H1 (cell line): ENCODE measurements around the gene GBF1. TPM values are rescaled to one million over a fixed set of nuclear protein-coding genes. Genes with fewer than 3 reads are reported as not detected.

ENCODE experiments used
- CHD1 ChIP-seq: IDR thresholded peaks from 2 replicates; pipeline ENCODE4 v1.6.1; 2012; ENCODE audit warnings: low read depth, low read length, improper control_type of control experiment
- CREB1 ChIP-seq: IDR thresholded peaks from 2 replicates; pipeline ENCODE4 v1.6.1; 2012; ENCODE audit warnings: inconsistent platforms
- FOSL1 ChIP-seq: IDR thresholded peaks from 2 replicates; pipeline ENCODE4 v1.6.1; 2011; ENCODE audit warnings: mild to moderate bottlenecking, low read depth, low read length, moderate library complexity; ENCODE audit not compliant: insufficient read depth
- KDM1A ChIP-seq: fragments of 200-600, 300-600 bp; sonication (generic); IDR thresholded peaks from 2 replicates; pipeline ENCODE4 v1.7.1; 2016; ENCODE audit warnings: mild to moderate bottlenecking, low read length, borderline replicate concordance
- MAFK ChIP-seq: IDR thresholded peaks from 2 replicates; pipeline ENCODE4 v1.6.1; 2012; ENCODE audit warnings: low read depth, mild to moderate bottlenecking, improper control_type of control experiment, low read length
- POLR2A ChIP-seq, 2 experiments: IDR thresholded peaks; 1 replicate in 1 of 2; 2 replicates in 1 of 2; pipeline ENCODE4 v1.6.1; 2011; ENCODE audit warnings: low read depth in 2 of 2, low read length in 2 of 2, mild to moderate bottlenecking in 2 of 2; ENCODE audit errors: control extremely low read depth in 1 of 2
- POLR2AphosphoS5 ChIP-seq: IDR thresholded peaks from 2 replicates; pipeline ENCODE4 v1.6.1; 2011; ENCODE audit warnings: low read depth, low read length
- SIRT6 ChIP-seq: IDR thresholded peaks from one replicate; pipeline ENCODE4 v1.7.1; 2012; ENCODE audit warnings: low read length, inconsistent platforms
- SP2 ChIP-seq: IDR thresholded peaks from 2 replicates; pipeline ENCODE4 v1.6.1; 2012; ENCODE audit warnings: mild to moderate bottlenecking, low read length, inconsistent platforms
- polyA plus RNA-seq, 7 experiments: library from polyadenylated mRNA; depleted of rRNA in 3 of 7; stranded (reverse) in 5 of 7; unstranded in 2 of 7; fragments of >200 nt in 5 of 7; fragments of 200-250 nt in 2 of 7; gene quantifications; 1 replicate in 5 of 7; 2 replicates in 1 of 7; 4 replicates in 1 of 7; pipeline versions ENCODE4 v1.2.1 to v1.2.3, GENCODE V29; 2011 to 2013; ENCODE audit warnings: missing spikeins in 2 of 7, mixed read lengths in 2 of 7
- total RNA-seq: library from RNA; stranded (reverse); fragmentation: NEBNext Ultra II Directional; extraction: Animal tissue kit (Norgen Biotek cat#: 25700); gene quantifications from 2 replicates; pipeline ENCODE4 v1.2.1, GENCODE V29; 2021
- TF ChIP-seq, protein P1 (sequence below): fragments of 300-600 bp; sonication (generic); IDR thresholded peaks from 2 replicates; pipeline ENCODE4 v1.7.1; 2012; ENCODE audit warnings: low read length, moderate library complexity, mild to moderate bottlenecking, inconsistent platforms; ENCODE audit not compliant: insufficient replicate concordance
- TF ChIP-seq, protein P2 (sequence below): IDR thresholded peaks from 2 replicates; pipeline ENCODE4 v1.6.1; 2012; ENCODE audit warnings: inconsistent platforms

The GBF1 gene
- total and polyA plus RNA-seq, 2 of the 8 experiments (the other 6 are each of a cell fraction or from before 2014, with no cell fraction given) = 11.0 to 25.5 TPM

DNA sequence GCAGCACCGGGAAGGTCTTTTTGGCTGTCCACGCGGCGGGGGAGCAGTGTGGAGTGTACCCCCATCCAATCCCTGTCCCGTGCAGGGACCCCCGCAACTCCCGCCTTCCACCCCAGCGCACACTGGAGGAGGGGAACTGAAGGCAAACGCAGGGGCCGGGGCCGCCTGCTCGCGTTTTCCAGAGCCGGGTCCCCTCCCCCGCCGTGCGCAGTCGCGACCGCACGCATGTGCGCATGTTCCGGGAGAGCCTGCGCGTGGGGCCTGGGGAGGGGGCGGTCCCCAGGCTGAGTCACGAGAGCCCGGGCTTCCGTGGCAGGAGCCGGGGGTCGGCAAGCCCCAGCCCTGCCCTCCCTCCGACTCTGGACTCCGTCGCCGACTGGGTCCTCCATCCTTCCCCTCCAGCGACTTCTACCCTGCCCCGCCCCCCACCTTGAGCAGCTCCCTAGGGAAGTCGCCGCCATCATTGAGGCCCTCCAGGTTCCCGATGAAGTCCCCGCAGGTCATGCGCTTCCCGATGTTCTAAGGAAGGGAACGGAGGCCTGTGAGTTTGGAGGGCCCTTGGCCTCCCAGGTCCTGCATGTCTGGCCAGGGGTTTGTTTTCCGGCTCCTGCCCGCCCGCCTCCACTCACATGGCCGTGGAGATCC, 165.2 kb downstream of the GBF1 start (continued):
- TF ChIP-seq, protein P1, sequence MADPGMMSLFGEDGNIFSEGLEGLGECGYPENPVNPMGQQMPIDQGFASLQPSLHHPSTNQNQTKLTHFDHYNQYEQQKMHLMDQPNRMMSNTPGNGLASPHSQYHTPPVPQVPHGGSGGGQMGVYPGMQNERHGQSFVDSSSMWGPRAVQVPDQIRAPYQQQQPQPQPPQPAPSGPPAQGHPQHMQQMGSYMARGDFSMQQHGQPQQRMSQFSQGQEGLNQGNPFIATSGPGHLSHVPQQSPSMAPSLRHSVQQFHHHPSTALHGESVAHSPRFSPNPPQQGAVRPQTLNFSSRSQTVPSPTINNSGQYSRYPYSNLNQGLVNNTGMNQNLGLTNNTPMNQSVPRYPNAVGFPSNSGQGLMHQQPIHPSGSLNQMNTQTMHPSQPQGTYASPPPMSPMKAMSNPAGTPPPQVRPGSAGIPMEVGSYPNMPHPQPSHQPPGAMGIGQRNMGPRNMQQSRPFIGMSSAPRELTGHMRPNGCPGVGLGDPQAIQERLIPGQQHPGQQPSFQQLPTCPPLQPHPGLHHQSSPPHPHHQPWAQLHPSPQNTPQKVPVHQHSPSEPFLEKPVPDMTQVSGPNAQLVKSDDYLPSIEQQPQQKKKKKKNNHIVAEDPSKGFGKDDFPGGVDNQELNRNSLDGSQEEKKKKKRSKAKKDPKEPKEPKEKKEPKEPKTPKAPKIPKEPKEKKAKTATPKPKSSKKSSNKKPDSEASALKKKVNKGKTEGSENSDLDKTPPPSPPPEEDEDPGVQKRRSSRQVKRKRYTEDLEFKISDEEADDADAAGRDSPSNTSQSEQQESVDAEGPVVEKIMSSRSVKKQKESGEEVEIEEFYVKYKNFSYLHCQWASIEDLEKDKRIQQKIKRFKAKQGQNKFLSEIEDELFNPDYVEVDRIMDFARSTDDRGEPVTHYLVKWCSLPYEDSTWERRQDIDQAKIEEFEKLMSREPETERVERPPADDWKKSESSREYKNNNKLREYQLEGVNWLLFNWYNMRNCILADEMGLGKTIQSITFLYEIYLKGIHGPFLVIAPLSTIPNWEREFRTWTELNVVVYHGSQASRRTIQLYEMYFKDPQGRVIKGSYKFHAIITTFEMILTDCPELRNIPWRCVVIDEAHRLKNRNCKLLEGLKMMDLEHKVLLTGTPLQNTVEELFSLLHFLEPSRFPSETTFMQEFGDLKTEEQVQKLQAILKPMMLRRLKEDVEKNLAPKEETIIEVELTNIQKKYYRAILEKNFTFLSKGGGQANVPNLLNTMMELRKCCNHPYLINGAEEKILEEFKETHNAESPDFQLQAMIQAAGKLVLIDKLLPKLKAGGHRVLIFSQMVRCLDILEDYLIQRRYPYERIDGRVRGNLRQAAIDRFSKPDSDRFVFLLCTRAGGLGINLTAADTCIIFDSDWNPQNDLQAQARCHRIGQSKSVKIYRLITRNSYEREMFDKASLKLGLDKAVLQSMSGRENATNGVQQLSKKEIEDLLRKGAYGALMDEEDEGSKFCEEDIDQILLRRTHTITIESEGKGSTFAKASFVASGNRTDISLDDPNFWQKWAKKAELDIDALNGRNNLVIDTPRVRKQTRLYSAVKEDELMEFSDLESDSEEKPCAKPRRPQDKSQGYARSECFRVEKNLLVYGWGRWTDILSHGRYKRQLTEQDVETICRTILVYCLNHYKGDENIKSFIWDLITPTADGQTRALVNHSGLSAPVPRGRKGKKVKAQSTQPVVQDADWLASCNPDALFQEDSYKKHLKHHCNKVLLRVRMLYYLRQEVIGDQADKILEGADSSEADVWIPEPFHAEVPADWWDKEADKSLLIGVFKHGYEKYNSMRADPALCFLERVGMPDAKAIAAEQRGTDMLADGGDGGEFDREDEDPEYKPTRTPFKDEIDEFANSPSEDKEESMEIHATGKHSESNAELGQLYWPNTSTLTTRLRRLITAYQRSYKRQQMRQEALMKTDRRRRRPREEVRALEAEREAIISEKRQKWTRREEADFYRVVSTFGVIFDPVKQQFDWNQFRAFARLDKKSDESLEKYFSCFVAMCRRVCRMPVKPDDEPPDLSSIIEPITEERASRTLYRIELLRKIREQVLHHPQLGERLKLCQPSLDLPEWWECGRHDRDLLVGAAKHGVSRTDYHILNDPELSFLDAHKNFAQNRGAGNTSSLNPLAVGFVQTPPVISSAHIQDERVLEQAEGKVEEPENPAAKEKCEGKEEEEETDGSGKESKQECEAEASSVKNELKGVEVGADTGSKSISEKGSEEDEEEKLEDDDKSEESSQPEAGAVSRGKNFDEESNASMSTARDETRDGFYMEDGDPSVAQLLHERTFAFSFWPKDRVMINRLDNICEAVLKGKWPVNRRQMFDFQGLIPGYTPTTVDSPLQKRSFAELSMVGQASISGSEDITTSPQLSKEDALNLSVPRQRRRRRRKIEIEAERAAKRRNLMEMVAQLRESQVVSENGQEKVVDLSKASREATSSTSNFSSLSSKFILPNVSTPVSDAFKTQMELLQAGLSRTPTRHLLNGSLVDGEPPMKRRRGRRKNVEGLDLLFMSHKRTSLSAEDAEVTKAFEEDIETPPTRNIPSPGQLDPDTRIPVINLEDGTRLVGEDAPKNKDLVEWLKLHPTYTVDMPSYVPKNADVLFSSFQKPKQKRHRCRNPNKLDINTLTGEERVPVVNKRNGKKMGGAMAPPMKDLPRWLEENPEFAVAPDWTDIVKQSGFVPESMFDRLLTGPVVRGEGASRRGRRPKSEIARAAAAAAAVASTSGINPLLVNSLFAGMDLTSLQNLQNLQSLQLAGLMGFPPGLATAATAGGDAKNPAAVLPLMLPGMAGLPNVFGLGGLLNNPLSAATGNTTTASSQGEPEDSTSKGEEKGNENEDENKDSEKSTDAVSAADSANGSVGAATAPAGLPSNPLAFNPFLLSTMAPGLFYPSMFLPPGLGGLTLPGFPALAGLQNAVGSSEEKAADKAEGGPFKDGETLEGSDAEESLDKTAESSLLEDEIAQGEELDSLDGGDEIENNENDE = no peak
- no peak for TF ChIP-seq POLR2AphosphoS5
- TF ChIP-seq CREB1 = no peak
- TF ChIP-seq KDM1A = peak; percentile 51; the same call in 1 of the 2 replicates
- TF ChIP-seq POLR2A (IDR thresholded peaks at IDR 0.05; ENCODE audit: control extremely low read depth in 1 of 2, low read depth in 2 of 2, low read length in 2 of 2) = no peak
- no peak for TF ChIP-seq MAFK
- TF ChIP-seq FOSL1 = no peak
- no peak for TF ChIP-seq SIRT6
- TF ChIP-seq, protein P2, sequence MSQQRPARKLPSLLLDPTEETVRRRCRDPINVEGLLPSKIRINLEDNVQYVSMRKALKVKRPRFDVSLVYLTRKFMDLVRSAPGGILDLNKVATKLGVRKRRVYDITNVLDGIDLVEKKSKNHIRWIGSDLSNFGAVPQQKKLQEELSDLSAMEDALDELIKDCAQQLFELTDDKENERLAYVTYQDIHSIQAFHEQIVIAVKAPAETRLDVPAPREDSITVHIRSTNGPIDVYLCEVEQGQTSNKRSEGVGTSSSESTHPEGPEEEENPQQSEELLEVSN = no peak; the same call in 1 of the 2 replicates
- no peak for TF ChIP-seq CHD1
- no peak for TF ChIP-seq SP2
